HFF-Myc (cell line): Measurements from ENCODE around the gene UCN3.

Source experiments
- DNase-seq: peaks from one replicate; pipeline ENCODE4 v3.0.0-alpha.2; 2011; ENCODE audit warnings: low read depth; ENCODE audit errors: extremely low read depth
- H3K4me3 ChIP-seq: replicated peaks from 2 replicates; pipeline ENCODE4 v1.5.1; 2011; ENCODE audit warnings: low read depth, mild to moderate bottlenecking, control low read depth, low read length
- TF ChIP-seq, protein P1 (sequence below): IDR thresholded peaks from 2 replicates; pipeline ENCODE4 v1.5.1; 2012; ENCODE audit warnings: mild to moderate bottlenecking, low read depth, low read length, control low read depth; ENCODE audit errors: missing control alignments

Gene UCN3

GRCh38 chr10:5413012-5413938, 48.5 kb downstream of the UCN3 start:
- H3K4me3 ChIP-seq = peak overlapping the region; percentile 72
- DNase-seq = no peak
- TF ChIP-seq, protein P1, sequence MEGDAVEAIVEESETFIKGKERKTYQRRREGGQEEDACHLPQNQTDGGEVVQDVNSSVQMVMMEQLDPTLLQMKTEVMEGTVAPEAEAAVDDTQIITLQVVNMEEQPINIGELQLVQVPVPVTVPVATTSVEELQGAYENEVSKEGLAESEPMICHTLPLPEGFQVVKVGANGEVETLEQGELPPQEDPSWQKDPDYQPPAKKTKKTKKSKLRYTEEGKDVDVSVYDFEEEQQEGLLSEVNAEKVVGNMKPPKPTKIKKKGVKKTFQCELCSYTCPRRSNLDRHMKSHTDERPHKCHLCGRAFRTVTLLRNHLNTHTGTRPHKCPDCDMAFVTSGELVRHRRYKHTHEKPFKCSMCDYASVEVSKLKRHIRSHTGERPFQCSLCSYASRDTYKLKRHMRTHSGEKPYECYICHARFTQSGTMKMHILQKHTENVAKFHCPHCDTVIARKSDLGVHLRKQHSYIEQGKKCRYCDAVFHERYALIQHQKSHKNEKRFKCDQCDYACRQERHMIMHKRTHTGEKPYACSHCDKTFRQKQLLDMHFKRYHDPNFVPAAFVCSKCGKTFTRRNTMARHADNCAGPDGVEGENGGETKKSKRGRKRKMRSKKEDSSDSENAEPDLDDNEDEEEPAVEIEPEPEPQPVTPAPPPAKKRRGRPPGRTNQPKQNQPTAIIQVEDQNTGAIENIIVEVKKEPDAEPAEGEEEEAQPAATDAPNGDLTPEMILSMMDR = no peak

DNA sequence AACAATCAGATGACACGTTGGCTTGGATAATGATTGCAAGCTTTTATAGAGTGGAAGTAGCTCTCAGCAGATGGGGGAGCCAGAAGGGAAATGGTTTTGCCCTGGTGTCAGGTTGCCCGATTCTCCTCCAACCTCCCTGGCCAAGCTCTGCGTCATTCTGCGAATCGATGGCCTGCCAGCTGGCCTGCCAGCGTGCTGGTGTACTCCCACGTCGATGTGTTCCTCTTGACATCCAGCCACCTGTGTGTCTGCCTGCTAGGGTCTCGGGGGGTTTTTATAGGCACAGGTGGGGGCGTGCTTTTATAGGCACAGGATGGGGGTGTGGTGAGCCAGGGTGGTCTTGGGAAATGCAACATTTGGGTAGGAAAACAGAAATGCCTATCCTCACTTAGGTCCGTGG, 52.2 kb downstream of the UCN3 start:
- DNase-seq = no peak
- TF ChIP-seq, protein P1 = no peak
- no peak overlapping the region for H3K4me3 ChIP-seq

GRCh38 chr10:5418584-5418983, 53.8 kb downstream of the UCN3 start:
- no peak overlapping the region for H3K4me3 ChIP-seq
- TF ChIP-seq, protein P1 = no peak
- no peak for DNase-seq

DNA sequence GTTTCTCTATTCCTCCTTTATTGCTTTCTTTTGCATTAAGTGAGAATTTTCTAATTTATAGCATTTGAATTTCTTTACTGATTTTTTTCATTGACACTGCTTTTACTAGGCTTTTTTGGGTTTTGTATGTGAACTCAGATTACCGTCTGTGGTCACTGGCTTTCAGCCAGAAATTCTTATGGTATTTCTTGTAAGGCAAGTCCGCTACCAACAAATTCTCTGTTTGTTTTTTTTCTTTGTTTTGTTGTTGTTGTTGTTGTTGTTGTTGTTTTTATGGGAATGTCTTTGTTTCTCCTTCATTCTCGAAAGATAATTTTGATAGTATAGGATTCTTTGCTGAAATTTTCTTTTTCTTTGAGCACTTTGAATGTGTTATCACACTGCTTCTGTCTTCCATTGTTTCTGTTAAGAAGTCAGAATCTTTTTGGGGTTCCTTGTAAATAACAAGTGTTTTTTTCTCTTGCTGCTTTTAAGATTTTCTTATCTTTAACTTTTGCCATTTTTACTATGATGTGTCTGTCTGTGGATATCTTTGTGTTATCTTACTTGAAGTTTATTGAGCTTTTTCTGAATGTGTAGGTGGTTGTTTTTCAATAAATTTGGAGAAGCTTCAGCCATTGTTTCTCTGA, 54.8 kb downstream of the UCN3 start:
- DNase-seq = no peak
- no peak overlapping the region for H3K4me3 ChIP-seq
- TF ChIP-seq, protein P1 = no peak

- H3K4me3 ChIP-seq = no peak overlapping the region
- DNase-seq = no peak
- TF ChIP-seq, protein P1 = no peak
Observed at GRCh38 chr10:5423771-5424170, 59.0 kb downstream of the UCN3 start.
